Panc1 (cell line): ENCODE measurements around the gene AKAP8L.

Experiments
- POLR2AphosphoS5 ChIP-seq: IDR thresholded peaks from 2 replicates; pipeline ENCODE4 v1.6.1; 2012; ENCODE audit warnings: mild to moderate bottlenecking, low read depth, low read length, moderate library complexity
- REST ChIP-seq, 2 experiments: IDR thresholded peaks; 2 replicates each; pipeline ENCODE4 v1.6.1; 2011 to 2012; ENCODE audit warnings: low read depth in 2 of 2, control low read depth in 1 of 2, low read length in 1 of 2, mild to moderate bottlenecking in 1 of 2, moderate library complexity in 1 of 2; ENCODE audit not compliant: insufficient read depth in 1 of 2
- SIN3A ChIP-seq: IDR thresholded peaks from 2 replicates; pipeline ENCODE4 v1.6.1; 2012; ENCODE audit warnings: low read depth, mild to moderate bottlenecking, low read length, moderate library complexity, borderline replicate concordance; ENCODE audit not compliant: insufficient read depth
- TCF7L2 ChIP-seq: IDR thresholded peaks from 2 replicates; pipeline ENCODE4 v1.6.1; 2011; ENCODE audit warnings: mild to moderate bottlenecking, low read depth, low read length, inconsistent platforms
- TF ChIP-seq, protein P1 (sequence below): fragments of 450-650 bp; IDR thresholded peaks from 2 replicates; pipeline ENCODE4 v1.5.1; 2017; ENCODE audit warnings: mild to moderate bottlenecking

GRCh38 chr19:15442142-15442920, 23.5 kb upstream of the AKAP8L start:
- TF ChIP-seq, protein P1, sequence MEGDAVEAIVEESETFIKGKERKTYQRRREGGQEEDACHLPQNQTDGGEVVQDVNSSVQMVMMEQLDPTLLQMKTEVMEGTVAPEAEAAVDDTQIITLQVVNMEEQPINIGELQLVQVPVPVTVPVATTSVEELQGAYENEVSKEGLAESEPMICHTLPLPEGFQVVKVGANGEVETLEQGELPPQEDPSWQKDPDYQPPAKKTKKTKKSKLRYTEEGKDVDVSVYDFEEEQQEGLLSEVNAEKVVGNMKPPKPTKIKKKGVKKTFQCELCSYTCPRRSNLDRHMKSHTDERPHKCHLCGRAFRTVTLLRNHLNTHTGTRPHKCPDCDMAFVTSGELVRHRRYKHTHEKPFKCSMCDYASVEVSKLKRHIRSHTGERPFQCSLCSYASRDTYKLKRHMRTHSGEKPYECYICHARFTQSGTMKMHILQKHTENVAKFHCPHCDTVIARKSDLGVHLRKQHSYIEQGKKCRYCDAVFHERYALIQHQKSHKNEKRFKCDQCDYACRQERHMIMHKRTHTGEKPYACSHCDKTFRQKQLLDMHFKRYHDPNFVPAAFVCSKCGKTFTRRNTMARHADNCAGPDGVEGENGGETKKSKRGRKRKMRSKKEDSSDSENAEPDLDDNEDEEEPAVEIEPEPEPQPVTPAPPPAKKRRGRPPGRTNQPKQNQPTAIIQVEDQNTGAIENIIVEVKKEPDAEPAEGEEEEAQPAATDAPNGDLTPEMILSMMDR, result no peak
- TF ChIP-seq POLR2AphosphoS5, result no peak
- TF ChIP-seq TCF7L2, result no peak
- no peak for TF ChIP-seq REST (IDR thresholded peaks at IDR 0.05; ENCODE audit: insufficient read depth in 1 of 2, low read depth in 2 of 2, low read length in 1 of 2)
- TF ChIP-seq SIN3A, result no peak
